ENCODE data around the gene HPCAL1. TPM values are rescaled to one million over a fixed set of nuclear protein-coding genes. Genes with fewer than 3 reads are reported as not detected.

Gene HPCAL1
- total RNA-seq, 4 donors from 2014 or later: 26.4 to 45.7 (median 36.9) TPM

DNA sequence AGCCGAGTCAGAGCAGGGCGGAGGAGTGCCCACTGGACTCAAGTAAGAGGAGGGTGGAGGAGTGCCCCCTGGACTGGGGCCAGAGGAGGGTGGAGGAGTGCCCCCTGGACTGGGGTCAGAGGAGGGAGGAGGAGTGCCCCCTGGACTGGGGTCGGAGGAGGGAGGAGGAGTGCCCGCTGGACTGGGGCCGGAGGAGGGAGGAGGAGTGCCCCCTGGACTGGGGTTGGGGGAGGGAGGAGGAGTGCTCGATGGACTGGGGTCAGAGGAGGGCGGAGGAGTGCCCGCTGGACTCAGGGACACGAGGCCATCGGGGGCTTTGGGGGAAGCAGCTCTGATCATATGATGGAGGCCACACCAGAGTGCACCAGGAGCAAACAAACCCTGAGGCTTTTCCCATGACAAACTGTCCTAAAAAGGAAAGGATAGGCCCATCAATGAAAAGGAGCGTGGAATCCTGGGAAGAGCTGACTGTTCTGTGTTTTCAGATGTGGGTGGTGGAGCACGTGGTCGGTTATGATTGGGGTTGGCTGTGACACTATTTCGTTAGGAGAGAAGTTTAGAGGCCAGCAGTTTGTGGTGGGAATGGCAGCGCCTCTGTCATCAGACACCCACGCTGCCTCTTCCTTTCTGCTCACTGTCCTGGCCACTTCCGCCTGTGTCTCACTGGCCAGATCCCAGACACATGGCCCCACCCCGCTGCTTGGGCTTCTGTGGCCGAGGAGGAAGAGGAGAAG is 24.5 kb upstream of the HPCAL1 start:
- no peak for TF ChIP-seq CTCF (IDR thresholded peaks at IDR 0.05)
- TF ChIP-seq POLR2A (IDR thresholded peaks at IDR 0.05): no peak
- no peak overlapping the region for H3K4me3 ChIP-seq (ENCODE audit: low read depth, poor library complexity, severe bottlenecking)
- intact Hi-C loops (cut with DNase I; ENCODE audit: low total_unique reads): no loop called here
- WGBS, 2 donors: 53 to 56% methylated on average over 19 of the region's 19 CpGs
- DNase-seq (ENCODE audit: low spot score in 2 of 2): peak; percentile 76 to 94

GRCh38 chr2:10278763-10279471 is 23.8 kb upstream of the HPCAL1 start:
- no peak for TF ChIP-seq POLR2A (IDR thresholded peaks at IDR 0.05)
- TF ChIP-seq CTCF (IDR thresholded peaks at IDR 0.05): no peak
- no peak overlapping the region for H3K4me3 ChIP-seq (ENCODE audit: low read depth, poor library complexity, severe bottlenecking)
- no peak for DNase-seq (ENCODE audit: low spot score in 2 of 2)
- 76 to 84% methylated on average over 11 of the region's 11 CpGs for WGBS, 2 donors
- intact Hi-C loops (cut with DNase I; ENCODE audit: low total_unique reads): no loop called here

GRCh38 chr2:10279472-10279870 is 23.2 kb upstream of the HPCAL1 start:
- no peak for DNase-seq (ENCODE audit: low spot score in 2 of 2)
- intact Hi-C loops (cut with DNase I; ENCODE audit: low total_unique reads): no loop called here
- 80 to 82% methylated on average over 11 of the region's 11 CpGs for WGBS, 2 donors
- no peak for TF ChIP-seq POLR2A (IDR thresholded peaks at IDR 0.05)
- no peak for TF ChIP-seq CTCF (IDR thresholded peaks at IDR 0.05)
- H3K4me3 ChIP-seq (ENCODE audit: low read depth, poor library complexity, severe bottlenecking): no peak overlapping the region

GRCh38 chr2:10279946-10280463 is 22.7 kb upstream of the HPCAL1 start:
- WGBS, 2 donors: 78 to 88% methylated on average over 12 of the region's 12 CpGs
- TF ChIP-seq CTCF (IDR thresholded peaks at IDR 0.05) (no peak), POLR2A (IDR thresholded peaks at IDR 0.05) (no peak)
- no peak for DNase-seq (ENCODE audit: low spot score in 2 of 2)
- intact Hi-C loops (cut with DNase I; ENCODE audit: low total_unique reads): no loop called here
- no peak overlapping the region for H3K4me3 ChIP-seq (ENCODE audit: low read depth, poor library complexity, severe bottlenecking)

GRCh38 chr2:10281891-10282290 is 20.8 kb upstream of the HPCAL1 start:
- 62 to 66% methylated on average over 4 of the region's 4 CpGs for WGBS, 2 donors
- no peak for DNase-seq (ENCODE audit: low spot score in 2 of 2)
- TF ChIP-seq POLR2A (IDR thresholded peaks at IDR 0.05) (no peak), CTCF (IDR thresholded peaks at IDR 0.05) (no peak)
- intact Hi-C loops (cut with DNase I; ENCODE audit: low total_unique reads): no loop called here
- no peak overlapping the region for H3K4me3 ChIP-seq (ENCODE audit: low read depth, poor library complexity, severe bottlenecking)

Measured in lower leg skin (tissue), 4 donors.